Activated CD4-positive, alpha-beta T cell treated with anti-CD3 and anti-CD28 coated beads, Interleukin-2, Interleukin-4, amounts not matched to agents 100 ng/mL and 50 ng/mL, durations not matched to agents 16 hours and 8 hours (primary cell): Measurements from ENCODE around the gene PACRG.
"Not testable (repeated sequence)": the region's sequence is repeated elsewhere in the genome, so short reads cannot be mapped to it uniquely, and the experiment has no call there.

Experiments
- DNase-seq: peaks from one replicate; pipeline ENCODE4 v3.0.0-alpha.2; 2020; ENCODE audit warnings: low spot score

PACRG gene

GRCh38 chr6:162942866-162943265 lies 215.1 kb downstream of the PACRG start:
- no peak for DNase-seq

GRCh38 chr6:162943369-162943768 lies 215.6 kb downstream of the PACRG start:
- no peak for DNase-seq

GRCh38 chr6:162951164-162951743 lies 223.5 kb downstream of the PACRG start:
- DNase-seq: no peak

- no peak for DNase-seq
These were observed 224.6 kb downstream of the PACRG start for GRCh38 chr6:162952423-162952822.

- DNase-seq: no peak
These were observed 229.3 kb downstream of the PACRG start for GRCh38 chr6:162957062-162957461.

GRCh38 chr6:162960679-162961457 lies 233.1 kb downstream of the PACRG start:
- DNase-seq: no peak

- no peak for DNase-seq
These were observed 234.3 kb downstream of the PACRG start for GRCh38 chr6:162962093-162962492.

GRCh38 chr6:162963861-162964260 lies 236.1 kb downstream of the PACRG start:
- no peak for DNase-seq

- no peak for DNase-seq
These were observed 236.8 kb downstream of the PACRG start for GRCh38 chr6:162964488-162965140.

GRCh38 chr6:162965366-162965765 lies 237.6 kb downstream of the PACRG start:
- no peak for DNase-seq

- DNase-seq: no peak
These were observed 242.5 kb downstream of the PACRG start for GRCh38 chr6:162970246-162970645.

- no peak for DNase-seq
These were observed 243.6 kb downstream of the PACRG start for GRCh38 chr6:162971356-162971755.

GRCh38 chr6:162973151-162973872 lies 245.5 kb downstream of the PACRG start:
- DNase-seq: no peak

GRCh38 chr6:162973980-162974379 lies 246.2 kb downstream of the PACRG start:
- no peak for DNase-seq

- DNase-seq: no peak
These were observed 246.9 kb downstream of the PACRG start for GRCh38 chr6:162974685-162975084.

GRCh38 chr6:162976141-162976540 lies 248.4 kb downstream of the PACRG start:
- DNase-seq: no peak

GRCh38 chr6:162983234-162983633 lies 255.5 kb downstream of the PACRG start:
- not testable (repeated sequence) for DNase-seq

GRCh38 chr6:162998777-162999176 lies 271.0 kb downstream of the PACRG start:
- DNase-seq: no peak

- no peak for DNase-seq
These were observed 272.0 kb downstream of the PACRG start for GRCh38 chr6:162999575-163000285.

- DNase-seq: peak; percentile 40
These were observed 273.6 kb downstream of the PACRG start for GRCh38 chr6:163001330-163001729.

- DNase-seq: no peak
These were observed 280.4 kb downstream of the PACRG start for GRCh38 chr6:163008186-163008585.

- DNase-seq: no peak
These were observed 280.9 kb downstream of the PACRG start for GRCh38 chr6:163008626-163009025.
